Measurements from ENCODE around the gene ARHGEF3. TPM values are rescaled to one million over a fixed set of nuclear protein-coding genes. Genes with fewer than 3 reads are reported as not detected.

Gene ARHGEF3
- total RNA-seq, 1 donor from 2014 or later = 17.4 TPM

GRCh38 chr3:56785499-56785898 lies 16.2 kb downstream of the ARHGEF3 start:
- Histone ChIP-seq H3K27me3 (no peaks in the 10 kb centered on the region), H3K27ac (no peak overlapping the region), H3K4me1 (peaks cover 47% of the 10 kb centered on the region), H3K4me3 (no peak overlapping the region), H3K9me3 (no peaks in the 10 kb centered on the region), H3K36me3 (no peaks in the 10 kb centered on the region)
- TF ChIP-seq CTCF (IDR thresholded peaks at IDR 0.05) = no peak
- TF ChIP-seq POLR2A (IDR thresholded peaks at IDR 0.05) = no peak
- no peak for TF ChIP-seq POLR2AphosphoS5 (IDR thresholded peaks at IDR 0.05; ENCODE audit: insufficient read depth in 1 of 2, low read depth in 1 of 2)
- DNase-seq (ENCODE audit: extremely low spot score in 2 of 2) = no peak
- intact Hi-C loops (cut with DNase I) = no loop called here

- peaks cover 47% of the 10 kb centered on the region for H3K4me1 ChIP-seq
- TF ChIP-seq POLR2A (IDR thresholded peaks at IDR 0.05) = no peak
- TF ChIP-seq POLR2AphosphoS5 (IDR thresholded peaks at IDR 0.05; ENCODE audit: insufficient read depth in 1 of 2, low read depth in 1 of 2) = no peak
- no peak for TF ChIP-seq CTCF (IDR thresholded peaks at IDR 0.05)
- intact Hi-C loops (cut with DNase I) = no loop called here
- H3K9me3 ChIP-seq = no peaks in the 10 kb centered on the region
- DNase-seq (ENCODE audit: extremely low spot score in 2 of 2) = no peak
- H3K27me3 ChIP-seq = no peaks in the 10 kb centered on the region
- H3K27ac ChIP-seq = peak overlapping the region; percentile 62
- H3K4me3 ChIP-seq = no peak overlapping the region
- no peaks in the 10 kb centered on the region for H3K36me3 ChIP-seq
Measured at GRCh38 chr3:56784448-56785001, 17.2 kb downstream of the ARHGEF3 start.

- Histone ChIP-seq H3K4me1 (peaks cover 46% of the 10 kb centered on the region), H3K27me3 (no peaks in the 10 kb centered on the region), H3K9me3 (no peaks in the 10 kb centered on the region), H3K27ac (peak overlapping the region; percentile 62), H3K36me3 (no peaks in the 10 kb centered on the region), H3K4me3 (no peak overlapping the region)
- intact Hi-C loops (cut with DNase I) = no loop called here
- no peak for DNase-seq (ENCODE audit: extremely low spot score in 2 of 2)
- TF ChIP-seq POLR2A (IDR thresholded peaks at IDR 0.05) (no peak), POLR2AphosphoS5 (IDR thresholded peaks at IDR 0.05; ENCODE audit: insufficient read depth in 1 of 2, low read depth in 1 of 2) (peak in 1 of 2 donors; percentile 53)
Measured at GRCh38 chr3:56783644-56784447, 17.9 kb downstream of the ARHGEF3 start.

- no peaks in the 10 kb centered on the region for H3K36me3 ChIP-seq
- H3K9me3 ChIP-seq = no peaks in the 10 kb centered on the region
- no peaks in the 10 kb centered on the region for H3K27me3 ChIP-seq
- DNase-seq (ENCODE audit: extremely low spot score in 2 of 2) = no peak
- H3K27ac ChIP-seq = peak overlapping the region; percentile 62
- peaks cover 39% of the 10 kb centered on the region for H3K4me1 ChIP-seq
- no peak for TF ChIP-seq CTCF (IDR thresholded peaks at IDR 0.05)
- TF ChIP-seq POLR2A (IDR thresholded peaks at IDR 0.05) = no peak
- TF ChIP-seq POLR2AphosphoS5 (IDR thresholded peaks at IDR 0.05; ENCODE audit: insufficient read depth in 1 of 2, low read depth in 1 of 2) = no peak
- no peak overlapping the region for H3K4me3 ChIP-seq
- intact Hi-C loops (cut with DNase I) = no loop called here
Measured at GRCh38 chr3:56782906-56783305, 18.8 kb downstream of the ARHGEF3 start.

GRCh38 chr3:56782215-56782614 lies 19.5 kb downstream of the ARHGEF3 start:
- no peaks in the 10 kb centered on the region for H3K9me3 ChIP-seq
- H3K4me3 ChIP-seq = no peak overlapping the region
- no peaks in the 10 kb centered on the region for H3K27me3 ChIP-seq
- peaks cover 41% of the 10 kb centered on the region for H3K4me1 ChIP-seq
- H3K36me3 ChIP-seq = no peaks in the 10 kb centered on the region
- no peak for DNase-seq (ENCODE audit: extremely low spot score in 2 of 2)
- H3K27ac ChIP-seq = peak overlapping the region; percentile 62
- TF ChIP-seq POLR2AphosphoS5 (IDR thresholded peaks at IDR 0.05; ENCODE audit: insufficient read depth in 1 of 2, low read depth in 1 of 2) (no peak), POLR2A (IDR thresholded peaks at IDR 0.05) (no peak), CTCF (IDR thresholded peaks at IDR 0.05) (no peak)
- intact Hi-C loops (cut with DNase I) = no loop called here
